Bone marrow (tissue), 2 donors: ENCODE data around the gene GABRG3.

Experiments used
- DNase-seq, 2 donors: peaks; one replicate each; lab custom pipeline; 2025; lab: John Stamatoyannopoulos, UW

Gene GABRG3

DNA sequence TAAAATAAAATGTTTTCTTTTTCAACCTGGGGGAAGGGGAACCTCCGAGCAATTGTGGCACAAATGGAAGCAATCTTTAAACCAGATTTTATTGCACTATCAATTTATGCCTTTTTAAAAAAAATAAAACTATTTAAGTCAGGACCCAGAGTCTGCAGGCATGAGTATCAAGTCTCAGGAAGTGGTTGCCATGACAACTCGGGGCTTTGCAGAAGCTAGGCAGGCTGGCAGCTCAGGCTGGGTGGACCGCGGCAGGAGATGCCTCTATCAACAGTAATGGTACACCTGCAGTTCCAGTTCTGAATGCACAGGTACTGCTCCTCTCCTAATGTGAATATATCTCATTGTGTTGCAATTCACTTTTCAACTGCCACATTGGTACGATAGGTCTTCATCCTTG is 447.7 kb downstream of the GABRG3 start:
- DNase-seq: no peak

DNA sequence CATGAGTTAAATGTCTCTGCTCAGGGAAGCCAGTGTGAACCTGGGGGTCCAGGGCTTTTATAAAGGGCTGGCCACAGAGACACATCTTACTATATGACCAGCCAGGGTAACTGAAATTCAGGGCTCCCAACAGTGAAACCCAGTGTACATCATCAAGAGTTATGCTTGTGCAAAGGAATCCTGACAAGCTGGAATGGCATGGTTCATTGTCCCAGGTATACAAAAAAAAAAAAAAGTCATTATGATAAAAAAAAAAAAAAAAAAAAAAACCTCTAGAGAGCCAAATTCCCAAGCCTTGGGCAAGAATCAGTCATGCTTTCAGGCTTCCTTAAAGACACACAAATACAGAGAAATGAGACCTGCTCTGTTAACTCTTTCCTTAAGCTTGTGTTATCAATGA is 452.0 kb downstream of the GABRG3 start:
- no peak for DNase-seq

DNA sequence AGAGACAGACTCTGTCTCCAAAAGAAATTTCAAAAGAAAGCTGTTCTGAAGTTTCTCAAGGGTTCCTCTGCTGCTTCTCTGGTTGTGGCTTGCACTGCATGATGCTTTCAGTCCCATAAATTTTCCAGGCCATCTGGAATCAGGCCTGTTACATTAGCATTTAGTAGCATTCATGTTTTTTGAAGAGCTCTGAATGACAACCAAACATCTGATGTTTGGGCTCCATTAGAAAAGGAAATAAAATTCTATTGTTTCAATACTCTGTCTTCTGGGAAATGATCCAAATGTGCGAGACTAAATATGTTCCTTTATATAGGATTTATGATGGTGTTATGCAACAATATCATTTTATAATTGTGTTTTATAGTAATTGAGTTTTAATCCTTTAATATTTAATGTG is 455.8 kb downstream of the GABRG3 start:
- DNase-seq: no peak

DNA sequence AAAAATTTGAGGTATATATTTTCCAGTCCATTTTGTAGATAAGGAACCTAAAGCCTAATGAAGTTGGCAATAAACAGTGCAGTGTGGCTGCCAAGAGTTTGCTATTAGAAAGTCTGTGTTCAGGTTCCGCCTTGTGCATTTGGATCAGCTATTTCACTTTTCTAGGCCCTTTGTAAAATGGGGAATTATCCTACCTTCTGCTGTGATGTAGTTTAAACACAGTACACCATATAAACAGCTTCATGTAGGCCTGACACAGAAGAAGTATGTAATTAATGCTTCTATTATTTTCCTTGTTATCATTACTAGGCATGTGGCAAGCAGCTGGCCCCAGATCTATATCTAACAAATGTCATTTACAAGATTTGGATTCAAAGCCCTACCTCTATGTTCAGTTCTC is 456.3 kb downstream of the GABRG3 start:
- DNase-seq: no peak

DNA sequence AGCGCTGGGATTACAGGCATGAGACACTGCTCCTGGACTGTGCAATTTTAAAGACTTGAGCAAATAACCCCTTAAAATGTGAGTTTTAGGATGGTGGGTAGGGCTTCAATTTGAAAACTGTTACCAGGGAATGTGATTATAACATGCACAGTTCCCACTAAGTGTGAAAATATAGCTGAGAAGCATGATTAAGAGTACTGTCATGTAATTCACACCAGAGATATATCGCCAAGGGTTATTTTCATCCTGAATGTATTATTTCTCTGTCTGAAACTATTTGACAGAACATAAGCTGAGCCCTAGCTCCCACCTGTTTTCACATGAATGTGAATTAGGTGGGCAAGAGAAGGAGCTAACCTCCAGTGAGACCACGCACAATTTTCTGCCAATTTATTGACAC is 457.2 kb downstream of the GABRG3 start:
- DNase-seq: no peak

DNA sequence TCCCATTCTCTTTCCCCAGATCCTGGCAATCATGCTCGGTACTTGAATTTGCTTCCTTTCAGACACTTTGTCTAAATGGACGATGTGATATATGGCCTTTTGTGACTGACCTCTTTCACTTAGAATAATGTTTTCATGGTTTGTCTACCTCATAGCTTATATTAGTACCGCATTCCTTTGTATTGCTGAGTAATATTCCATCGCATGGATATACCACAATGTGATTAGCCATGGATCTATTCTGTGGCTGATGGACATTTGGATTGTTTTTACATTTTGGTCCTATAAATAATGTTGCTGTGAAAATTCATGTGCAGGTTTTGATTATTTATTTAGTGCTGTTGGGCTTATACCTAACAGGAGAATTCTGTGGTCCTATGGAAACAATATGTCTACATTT is 458.6 kb downstream of the GABRG3 start:
- DNase-seq: no peak

DNA sequence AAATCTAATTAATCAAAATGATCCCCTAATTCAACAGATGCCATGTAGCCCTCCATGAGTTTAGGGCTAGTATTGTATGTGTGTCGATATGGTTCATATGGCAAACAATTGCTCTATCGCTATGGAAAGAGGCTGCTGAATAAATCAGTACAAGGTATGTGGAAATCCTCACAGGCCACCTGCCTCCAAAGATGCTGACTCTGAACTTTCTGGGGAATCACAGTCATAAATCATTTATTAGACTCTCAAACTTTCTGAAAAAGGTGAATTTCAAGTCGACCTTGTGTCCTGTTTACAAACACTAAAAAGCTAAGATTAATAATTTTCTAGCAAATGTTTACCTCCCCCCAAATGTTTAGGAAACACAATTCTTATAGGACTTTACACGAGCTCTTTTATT is 462.6 kb downstream of the GABRG3 start:
- DNase-seq: no peak

DNA sequence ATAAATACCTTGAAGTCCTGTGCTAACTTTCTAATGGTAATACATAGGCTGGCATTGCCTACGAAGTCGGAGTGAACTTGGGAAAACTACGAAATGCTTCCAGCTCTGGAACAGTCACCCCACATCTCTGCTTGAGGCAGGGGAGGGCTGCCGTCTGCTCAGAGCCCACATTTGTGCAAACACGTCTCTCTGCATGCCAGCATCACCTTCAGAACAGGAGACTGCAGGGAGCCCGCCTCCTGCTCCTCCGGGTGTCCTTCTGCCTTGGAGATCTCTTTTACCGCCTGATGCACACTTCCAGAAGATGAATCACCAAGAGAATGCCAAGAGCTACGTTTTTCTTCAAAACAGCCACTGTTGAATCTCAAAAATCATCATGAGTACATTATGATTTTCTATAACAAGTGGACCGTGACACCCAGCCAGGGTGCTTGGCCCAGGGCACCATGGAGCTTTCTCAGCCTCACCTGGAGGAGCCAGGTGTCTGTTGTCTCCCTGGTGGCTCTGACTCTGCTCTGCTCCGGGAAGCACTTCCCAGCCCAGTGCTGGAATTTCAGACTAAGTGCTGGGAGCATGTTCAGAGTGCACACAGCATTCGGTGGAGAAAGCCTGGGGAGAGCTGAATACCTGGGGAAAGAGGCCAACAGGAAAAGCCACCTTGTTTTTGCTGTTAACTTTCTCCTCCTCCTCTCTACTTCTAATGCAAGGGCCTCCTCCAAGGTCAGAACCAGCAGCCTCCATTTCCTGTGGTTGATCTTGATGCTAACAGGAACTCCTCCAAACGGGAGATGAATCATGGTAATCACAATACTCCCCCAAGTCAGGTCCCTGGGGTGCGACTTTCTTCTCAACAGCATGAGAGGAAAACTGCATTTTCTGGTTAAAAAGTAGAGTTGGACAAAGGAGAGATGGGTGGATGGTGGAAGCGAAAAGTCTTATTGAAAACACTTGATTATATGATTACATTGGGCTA is 467.7 kb downstream of the GABRG3 start:
- no peak for DNase-seq

DNA sequence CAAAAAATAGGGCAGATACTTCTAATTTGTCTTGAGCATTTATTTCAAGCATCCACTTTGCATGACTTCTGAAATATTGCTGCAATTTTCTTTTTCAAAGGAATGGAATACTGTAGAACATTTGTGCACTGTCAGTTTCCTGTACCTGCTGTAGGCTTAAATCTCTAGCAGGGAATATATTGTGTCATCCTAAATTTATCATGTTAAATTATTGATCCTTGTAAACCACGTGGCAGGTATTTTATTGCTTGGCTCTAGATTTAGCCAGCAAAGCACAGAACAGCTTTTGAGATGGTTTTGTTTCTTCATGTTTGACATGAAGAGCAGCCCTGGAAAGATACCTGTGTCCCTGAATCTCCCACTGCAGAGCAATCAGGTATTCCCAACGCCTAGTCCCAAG is 470.1 kb downstream of the GABRG3 start:
- DNase-seq: no peak

DNA sequence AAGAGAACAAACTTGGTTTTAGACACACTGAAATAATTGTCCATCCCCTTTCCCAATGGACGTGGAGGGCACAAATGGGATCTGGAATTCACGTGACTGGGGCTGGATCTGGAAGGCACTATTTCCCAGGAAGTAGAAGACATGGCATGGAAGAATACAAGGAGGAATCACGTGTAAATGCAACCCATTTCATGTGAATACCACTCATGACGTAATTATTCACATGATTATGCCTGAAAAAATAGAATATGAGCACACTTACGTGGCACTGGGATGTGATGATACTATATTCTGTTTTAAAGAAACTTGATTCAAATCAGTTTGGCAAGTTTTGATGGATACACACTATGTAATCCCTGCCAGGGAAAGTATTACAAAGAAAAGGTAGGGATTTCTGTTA is 477.3 kb downstream of the GABRG3 start:
- DNase-seq: no peak

DNA sequence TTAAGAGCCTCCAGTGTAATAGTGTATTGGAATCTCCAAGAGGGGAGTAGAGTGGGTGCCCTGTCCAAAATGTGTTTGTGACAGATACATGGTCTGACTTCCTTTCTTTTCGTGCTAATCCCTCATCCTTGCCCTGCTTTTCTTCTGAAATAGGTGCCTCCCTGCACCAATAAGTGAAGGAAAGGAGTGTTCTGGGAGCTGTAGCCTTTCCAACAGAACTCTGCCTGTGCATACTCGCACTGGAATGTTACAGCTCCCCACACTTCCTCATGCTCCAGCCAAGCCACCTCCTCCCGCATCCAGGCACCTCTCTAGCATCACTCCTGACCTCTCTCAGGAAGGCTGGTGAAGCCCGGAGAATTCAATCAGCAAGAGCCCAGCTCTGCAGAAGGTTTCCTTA is 478.0 kb downstream of the GABRG3 start:
- no peak for DNase-seq

DNA sequence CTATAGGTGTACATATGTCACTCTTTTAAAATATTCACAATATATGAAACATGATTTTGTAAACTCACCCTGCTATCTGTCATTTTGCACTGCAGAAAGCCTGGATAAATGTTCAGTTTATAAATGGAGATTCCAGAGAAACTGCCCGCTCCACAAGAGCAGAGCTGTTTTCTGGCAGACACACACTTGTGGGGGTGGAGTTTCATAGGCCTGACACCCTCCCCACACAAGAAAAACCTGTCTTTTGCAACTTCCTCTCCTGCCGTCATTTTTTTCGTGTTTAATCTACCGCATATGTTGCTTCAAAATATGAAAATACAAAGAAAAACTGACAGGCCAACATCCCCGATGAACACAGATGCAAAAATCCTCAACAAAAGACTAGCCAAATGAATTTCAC is 479.0 kb downstream of the GABRG3 start:
- DNase-seq: no peak

DNA sequence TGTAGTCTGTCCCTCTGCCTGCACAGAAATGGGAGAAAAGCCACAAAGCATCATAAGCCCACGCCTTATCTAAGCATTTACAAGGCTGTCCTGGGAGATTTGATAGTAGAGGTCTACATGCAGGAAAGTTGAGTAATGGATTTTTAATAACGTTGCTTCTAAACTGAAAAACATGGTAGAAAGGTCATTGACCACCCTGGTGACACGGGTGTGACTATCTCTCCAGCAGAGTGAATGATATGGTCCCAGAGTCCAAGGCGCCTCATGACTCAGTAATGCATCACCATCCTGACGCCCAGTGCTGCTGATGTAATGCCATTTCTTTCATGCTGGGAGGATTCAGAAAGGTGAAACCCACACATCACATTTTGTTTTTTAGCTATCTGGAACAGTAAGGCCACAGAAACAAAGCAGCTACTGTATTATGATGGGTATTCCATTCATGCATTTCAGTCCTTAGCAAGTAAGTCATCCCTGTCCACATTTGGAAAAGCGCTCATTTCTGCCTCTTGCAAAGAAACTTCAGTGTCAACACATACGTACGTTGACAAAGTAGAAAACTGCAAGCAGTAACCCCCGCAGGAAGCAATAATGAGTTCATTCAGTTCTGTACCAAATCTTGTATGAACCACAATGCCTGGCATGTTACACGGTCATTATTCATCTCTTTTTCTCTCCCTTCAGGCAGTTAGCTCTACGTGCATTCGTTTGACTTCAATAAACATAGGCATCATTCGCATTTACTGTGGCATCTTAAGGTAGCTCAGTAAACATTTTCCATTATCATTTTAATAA is 483.5 kb downstream of the GABRG3 start:
- DNase-seq: no peak

DNA sequence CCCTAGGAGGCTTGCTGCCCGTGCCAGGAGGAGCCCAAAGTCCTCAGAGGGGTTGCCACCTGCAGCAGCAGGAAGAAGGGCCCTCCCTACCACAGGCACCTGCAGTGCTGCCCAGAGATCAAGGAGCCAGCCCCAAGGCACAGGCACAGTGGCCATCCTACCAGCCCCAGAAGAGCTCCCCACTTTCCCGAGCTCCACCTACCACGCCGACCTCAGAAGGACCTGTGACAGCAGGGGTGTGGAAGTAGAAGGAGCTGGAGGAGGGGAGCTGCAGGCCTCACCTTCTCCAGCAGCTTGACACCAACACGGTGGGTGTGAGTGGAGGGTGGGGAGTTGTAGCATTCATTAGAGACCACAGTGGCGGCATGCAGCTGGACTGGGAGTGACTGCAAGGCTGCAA is 485.8 kb downstream of the GABRG3 start:
- DNase-seq: no peak

DNA sequence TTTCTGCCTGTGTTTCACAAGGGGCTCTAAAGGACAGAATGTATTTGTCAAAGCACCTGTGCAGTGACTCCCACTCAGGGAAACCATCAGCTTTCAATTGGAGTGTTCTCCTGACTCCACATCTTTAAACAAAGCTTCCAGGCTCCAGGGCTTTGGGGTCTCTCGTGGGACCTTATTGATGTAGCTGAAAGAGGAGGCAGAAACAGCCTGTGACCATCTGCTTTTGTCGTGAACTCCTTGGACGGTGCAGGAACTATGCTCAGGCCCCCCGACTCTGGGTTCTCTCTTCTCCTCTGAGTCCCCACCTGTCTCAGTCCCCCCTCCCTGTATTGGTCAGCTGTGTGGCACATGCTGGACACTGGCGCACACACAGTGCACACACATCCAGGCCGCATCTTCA is 486.8 kb downstream of the GABRG3 start:
- DNase-seq: no peak

DNA sequence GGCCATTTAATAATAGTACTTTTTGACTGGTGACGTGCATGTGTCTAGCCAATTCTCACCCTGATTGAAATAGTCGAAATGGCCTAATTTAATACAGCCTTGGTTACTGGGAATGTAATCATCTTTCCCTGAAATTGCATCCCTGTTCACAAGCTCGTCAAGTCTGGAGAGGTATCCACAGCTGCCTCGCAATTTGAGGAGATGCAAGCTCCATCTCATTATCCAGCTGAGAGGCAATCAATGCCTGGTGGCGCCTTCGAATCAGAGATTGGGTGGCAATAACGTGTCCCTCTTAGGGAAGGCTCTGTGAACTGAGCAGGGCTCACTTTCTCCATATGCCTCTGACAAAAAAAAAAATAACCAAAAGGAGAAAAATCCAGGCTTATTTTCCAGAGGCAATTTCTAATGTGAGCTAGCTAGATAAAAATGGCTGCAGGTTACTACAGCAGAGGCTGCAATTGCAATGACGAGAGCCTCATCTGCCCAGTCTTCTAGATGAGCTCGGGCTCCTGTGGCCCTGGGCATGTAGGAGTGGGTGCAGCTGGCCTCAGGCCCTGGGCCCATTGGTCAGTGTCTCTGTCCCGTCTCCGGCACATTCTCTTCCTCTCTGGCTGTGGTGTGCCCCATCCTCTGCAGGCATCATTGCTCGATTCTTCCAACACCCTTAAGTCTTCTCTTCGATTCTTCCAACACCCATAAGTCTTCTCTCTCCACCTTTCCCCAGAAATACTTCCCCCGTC is 487.5 kb downstream of the GABRG3 start:
- no peak for DNase-seq

DNA sequence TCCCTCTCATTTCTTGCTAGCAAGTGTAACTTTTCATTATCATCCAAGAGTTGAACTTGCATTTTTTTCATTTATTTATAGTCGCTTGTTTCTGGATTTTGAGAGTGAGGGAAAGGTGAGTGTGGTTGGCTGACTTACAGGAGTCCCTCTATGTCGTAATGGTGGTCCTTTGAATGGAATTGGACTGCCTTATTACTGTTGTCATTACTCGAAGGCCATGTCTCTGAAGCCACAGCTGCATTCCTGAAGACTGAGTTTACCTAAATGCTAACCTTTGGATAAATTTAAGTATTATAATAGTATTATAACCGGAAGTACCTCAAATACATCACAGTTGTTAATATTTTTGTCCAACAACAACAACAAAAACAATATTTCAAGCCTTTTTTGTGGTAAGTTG is 488.9 kb downstream of the GABRG3 start:
- DNase-seq: no peak

DNA sequence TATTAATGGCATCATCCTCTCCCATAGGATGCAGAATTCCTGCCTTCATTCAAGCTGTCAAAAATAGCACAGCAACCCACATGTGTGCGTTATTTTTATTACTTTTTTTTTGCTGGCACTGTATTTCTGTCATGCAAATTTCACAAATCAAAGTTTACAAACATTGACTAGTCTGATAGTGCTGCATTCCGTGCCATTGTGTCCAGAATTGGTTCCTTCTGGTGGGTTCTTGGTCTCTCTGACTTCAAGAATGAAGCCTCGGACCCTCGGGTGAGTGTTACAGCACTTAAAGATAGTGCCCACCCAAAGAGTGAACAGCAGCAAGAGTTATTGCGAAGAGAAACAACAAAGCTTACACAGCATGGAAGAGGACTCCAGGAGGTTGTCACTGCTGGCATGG is 490.2 kb downstream of the GABRG3 start:
- no peak for DNase-seq

DNA sequence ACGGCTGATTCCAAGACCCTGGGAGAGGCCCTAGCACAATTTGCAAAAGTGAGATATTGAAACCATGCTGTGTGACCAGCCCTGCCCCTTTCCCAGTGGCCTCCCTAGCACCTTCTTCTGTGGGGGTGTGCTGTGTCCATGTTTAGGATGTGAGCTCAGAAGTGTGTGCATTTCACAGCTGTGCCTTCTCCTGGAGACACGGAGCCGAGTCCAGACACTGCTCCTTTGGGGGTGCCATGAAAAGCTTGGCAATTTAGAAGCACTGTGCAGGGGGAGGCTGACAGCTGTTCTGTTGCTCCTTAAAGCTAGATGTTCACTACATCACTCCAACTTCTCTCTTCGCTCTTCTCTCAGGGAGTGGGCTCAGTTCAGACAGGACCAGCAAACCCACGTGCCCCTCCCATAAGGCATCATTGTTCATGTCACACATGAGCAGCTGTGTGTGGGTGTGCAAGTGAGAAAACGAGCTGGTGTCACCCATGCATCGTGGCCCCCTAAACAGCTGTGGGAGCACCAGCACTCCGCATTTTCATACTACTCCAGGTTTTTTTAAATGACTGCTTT is 492.6 kb downstream of the GABRG3 start:
- no peak for DNase-seq

DNA sequence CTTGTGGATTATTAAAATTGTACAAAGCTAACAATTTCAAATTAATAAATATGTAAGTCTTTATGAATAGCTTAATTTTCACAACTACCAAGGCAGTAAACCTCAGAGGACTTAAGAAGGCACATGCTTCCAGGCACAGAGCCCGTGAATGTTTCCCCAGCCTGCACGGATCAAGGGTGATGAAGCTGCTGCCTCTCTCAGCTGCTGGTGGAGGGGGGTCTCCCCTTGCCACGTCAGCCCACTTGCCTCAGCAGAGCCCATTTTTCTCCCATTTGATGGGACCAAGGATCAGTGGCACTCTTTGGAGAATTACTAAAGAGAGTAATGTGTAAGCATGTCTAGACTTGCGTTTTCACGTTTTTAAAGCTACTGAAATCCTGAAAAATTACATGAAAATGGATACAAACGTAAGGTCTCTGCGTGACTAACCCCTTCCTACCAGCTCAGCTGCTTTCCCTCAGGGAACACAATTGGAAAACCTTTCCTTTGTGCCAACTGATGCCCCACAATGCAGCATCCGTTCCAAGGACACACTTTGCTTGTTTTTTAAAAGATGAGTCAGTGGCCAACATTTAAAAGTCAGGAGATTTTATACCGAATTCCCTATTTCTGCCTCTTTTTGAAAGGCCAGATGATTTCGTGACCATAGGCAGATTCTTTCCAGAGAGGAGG is 494.1 kb downstream of the GABRG3 start:
- DNase-seq: no peak

DNA sequence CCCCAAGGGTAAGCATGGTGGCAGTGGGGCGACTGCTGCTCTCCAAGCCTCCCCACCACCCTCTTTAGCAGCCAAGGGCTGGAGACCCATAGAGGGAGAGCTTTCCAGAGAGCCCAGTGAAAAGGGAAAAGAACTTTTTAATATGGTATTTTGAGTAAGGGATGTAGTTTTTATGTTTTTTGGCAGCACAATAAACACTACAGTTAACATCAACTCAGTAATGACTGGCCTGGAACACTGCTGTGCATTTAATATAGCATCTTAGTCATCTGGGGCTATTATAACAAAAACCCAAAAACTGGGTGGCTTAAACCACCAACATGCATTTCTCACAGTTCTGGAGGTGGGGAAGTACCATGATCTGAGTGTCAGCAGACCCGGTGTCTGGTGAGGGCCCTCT is 495.8 kb downstream of the GABRG3 start:
- no peak for DNase-seq

DNA sequence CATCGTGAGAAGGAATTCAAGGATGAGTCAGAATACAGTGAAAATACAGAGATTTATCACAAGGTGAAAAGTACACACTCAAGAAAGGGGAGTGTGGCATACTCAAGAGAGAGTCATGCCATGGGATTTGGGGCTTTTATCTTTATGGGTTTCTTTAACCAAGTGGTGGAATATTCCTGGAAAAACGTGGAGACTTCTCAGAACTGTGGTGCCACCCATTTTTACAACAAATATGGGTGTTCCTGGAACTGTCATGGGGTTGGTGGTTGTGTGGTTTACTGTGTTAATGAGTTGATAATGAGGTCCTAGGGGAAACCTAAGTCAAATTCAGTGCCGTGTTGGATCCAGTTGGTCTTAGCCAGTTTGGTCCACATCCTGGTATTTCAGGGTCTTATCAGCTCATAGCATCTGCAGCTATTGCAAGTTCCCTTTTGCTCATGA is 497.2 kb downstream of the GABRG3 start:
- no peak for DNase-seq
